NCI-H446 (cell line): ENCODE measurements around the gene LYRM2.

Experiments used
- DNase-seq, 2 experiments: peaks; one replicate each; lab custom pipeline; 2025; lab: John Stamatoyannopoulos, UW

Gene LYRM2

GRCh38 chr6:89638320-89639195 lies at the start of gene LYRM2:
Gene LYRM2 (minus strand): TSS chr6:89638747. CDS start chr6:89638716, 31 bp downstream.
- peak; percentile 79 to 89 for DNase-seq

DNA sequence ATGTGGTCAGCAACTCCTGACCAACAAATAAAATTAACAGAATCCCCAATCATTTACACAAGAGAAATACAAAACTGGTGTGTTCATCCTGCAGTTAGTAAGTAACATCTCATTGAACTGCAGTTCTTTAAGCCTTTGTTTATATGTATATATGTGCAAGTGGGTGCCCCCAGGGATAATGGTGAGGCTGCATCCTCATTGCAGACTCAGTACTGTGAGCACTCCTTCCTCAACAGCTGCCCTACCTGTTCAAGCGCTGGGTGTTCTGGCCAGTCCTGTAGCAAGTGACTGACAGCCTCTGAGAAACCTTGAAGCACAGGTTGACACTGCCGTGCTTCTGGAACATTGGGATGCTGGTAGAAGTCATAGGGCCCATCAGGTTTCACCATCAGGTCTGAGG lies 49.8 kb upstream of the LYRM2 start:
- DNase-seq, result no peak

GRCh38 chr6:89685311-89685710 lies 46.8 kb upstream of the LYRM2 start:
- no peak for DNase-seq

DNA sequence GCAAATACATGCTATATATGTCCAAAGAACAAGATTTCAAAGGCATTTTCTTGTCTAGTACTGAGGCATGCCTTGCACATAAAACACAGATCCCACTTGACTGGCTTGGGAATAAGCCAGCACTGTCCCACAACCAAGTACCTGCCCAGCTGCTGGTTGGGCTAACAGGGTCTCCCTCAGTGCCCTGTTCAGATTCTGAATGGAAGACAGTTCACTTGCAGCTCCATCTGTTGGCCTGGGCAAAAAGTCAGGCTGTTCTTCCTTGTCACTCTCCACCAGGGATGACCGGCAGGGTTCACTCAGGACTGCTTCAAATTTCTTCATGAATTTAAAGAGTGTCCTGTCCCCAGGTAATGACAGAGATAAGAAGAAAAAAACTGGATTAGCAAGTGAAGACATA lies 44.4 kb upstream of the LYRM2 start:
- no peak for DNase-seq

- DNase-seq, result no peak
Observed at GRCh38 chr6:89681983-89682564, 43.5 kb upstream of the LYRM2 start.

GRCh38 chr6:89680551-89680950 lies 42.0 kb upstream of the LYRM2 start:
- no peak for DNase-seq

- DNase-seq, result no peak
Observed at GRCh38 chr6:89680150-89680549, 41.6 kb upstream of the LYRM2 start.

DNA sequence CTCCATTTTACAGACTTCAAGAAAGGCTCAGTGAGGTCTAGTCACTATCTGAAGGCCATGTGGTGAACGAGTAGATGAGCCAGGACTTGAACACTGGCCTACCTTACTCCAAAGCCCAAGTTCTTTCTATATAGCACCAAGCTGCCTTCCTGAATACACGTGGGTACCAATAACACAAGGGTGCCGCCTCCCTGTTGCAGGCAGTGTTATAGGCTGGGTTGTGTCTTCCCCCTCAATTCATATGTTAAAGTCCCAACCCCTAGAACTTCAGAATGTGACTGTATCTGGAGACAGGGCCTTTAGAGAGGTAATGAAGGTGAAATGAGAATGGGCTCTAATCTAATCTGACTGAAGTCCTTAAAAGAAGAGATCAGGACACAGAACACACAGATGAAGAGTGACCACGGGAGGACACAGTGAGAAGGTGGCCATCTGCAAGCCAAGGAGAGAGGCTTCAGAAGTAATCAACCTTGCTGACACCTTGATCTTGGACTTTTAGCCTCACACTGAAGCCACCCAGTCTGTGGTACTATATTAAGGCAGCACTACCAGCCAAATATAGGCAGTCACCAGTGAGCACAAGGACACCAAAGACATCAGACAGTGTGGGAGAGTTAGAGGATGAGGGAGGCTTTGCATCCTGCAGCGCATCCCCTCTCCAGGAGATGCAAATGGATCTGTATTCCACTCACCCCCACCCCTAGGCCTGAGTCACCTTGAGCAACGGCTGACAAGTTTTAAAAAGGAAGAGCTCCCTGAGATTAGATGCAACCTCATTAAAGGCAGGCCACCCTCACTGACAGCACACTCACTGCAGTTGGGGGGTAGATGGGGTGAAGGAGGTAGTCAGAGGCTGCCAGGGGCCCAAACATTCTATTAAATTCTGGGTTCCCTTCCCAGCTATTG lies 40.9 kb upstream of the LYRM2 start:
- DNase-seq, result no peak

- DNase-seq, result no peak
Observed at GRCh38 chr6:89678531-89678930, 40.0 kb upstream of the LYRM2 start.

DNA sequence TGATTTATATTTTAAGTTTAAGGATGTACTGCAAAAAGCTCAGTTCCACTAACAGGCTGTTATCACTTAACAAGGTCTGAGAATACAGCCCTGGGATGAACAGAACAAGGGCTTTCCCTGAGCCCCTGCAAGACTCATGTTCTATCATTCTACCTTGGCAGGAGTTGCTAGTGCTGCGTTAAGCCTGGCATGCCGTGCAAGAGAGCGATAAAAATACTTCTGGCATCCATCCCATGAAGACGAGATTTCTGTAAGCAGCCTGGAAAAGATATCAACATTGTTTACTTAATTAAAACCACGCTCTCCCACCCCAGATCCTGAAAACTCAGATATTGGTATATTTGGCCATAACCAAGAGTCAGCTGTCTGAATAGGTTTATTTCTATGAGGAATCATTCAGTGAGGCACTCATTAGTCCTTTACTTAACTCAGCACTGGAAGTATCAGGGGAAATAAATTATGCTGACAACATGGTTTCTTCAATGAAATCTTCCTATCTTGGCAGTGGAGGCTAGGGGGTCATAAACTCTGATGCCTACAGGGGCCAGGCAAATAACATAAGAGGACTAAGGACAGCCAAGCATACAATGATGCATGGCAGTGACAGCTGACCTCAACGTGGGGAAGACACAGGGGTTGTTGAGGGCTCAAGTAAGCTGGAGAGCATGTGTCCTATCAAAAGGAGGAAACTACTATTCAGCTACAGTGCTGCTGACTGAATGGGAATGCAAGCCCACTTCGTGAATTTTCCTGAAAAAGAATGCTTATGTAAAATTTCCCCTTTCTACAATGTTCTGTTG lies 37.6 kb upstream of the LYRM2 start:
- no peak for DNase-seq

DNA sequence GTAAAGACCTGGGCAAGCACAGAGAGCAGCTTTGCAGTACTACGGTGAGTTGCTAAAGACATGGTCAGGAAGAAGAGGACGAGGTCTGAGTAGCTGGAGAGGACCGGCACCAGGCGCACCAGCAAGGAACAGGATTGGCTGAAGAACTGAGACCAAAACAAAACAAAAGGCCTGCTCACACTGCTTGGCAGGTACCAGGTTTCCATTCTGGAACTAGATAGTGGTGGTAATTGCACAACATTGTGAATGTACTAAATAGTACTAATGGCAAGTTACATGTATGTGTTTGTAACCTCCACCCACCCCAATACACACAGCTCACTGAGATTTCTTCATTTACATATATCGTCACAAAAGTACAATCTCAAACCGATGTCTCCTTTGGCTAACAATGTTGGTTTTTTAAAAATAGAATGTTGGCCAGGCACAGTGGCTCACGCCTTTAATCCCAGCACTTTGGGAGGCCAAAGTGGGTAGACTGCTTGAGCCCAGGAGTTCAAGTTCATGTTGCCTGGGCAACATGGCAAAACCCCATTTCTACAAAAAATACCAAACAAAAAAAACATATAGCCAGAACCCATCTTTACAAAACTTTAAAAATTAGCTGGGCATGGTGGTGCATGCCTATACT lies 32.5 kb upstream of the LYRM2 start:
- no peak for DNase-seq

DNA sequence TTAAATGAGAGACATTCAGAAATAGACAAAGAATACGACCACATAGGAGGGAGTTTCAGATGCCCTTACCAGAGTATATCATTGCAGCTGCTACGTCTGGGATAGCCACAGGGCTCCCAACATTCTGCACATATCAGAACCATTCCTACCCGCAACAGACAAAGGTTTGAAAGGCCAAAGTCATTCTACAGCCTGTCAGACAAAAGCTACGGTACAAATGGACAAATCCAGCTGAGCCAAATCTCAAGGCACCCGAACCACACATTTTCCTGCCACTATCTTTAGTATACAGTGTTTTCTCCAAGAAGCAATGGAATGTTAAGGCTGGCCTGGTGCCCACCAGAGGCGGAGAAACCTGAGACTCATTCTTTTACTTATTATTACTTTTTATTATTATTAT lies 30.5 kb upstream of the LYRM2 start:
- DNase-seq, result no peak

GRCh38 chr6:89667872-89668556 lies 29.5 kb upstream of the LYRM2 start:
- peak in 1 of 2 experiments; percentile 2 for DNase-seq

DNA sequence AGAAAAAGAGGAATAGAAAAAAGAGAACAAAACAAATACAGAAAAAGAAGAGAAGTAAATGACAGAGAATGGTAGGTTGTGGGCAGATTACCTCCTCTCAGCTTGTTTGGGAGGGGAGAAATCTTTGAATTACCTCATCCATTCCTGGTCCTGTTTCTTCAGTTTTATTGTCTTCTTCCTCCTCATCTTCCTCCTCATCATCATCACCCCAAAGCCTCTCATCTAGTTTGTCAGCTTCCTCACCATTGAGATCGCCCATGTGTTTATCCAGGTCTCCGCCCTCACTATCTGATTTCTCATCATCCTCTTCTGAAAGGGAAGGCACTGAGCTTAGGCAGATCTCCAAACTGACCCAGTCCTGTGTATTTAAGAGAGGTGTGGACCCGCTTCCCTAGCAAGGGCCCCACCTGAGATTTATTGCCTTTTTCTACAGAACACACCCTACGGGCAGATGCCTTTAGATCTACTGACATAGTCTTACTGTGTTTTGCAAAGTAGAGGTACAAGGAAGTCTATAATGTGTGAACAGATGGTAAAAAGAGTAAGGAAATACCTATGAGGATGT lies 24.2 kb upstream of the LYRM2 start:
- no peak for DNase-seq

GRCh38 chr6:89661559-89661958 lies 23.0 kb upstream of the LYRM2 start:
- no peak for DNase-seq

DNA sequence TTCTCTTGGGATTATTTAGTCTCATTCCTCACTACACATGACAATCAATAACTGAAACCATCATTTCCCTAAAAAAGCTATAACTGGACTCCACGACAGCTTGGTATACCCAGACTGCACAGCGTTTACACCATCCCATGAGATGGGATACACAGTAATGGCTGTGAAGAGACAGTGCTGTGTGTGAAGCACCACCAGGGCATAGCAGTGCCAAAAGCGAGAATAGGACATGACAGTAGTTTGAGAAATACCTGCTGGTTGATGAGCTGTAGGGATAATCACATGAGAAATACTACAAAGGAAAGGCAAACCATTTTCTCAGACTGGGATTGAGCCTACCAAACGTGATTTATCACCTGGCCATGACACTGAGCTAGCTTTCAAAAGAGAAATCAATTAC lies 22.4 kb upstream of the LYRM2 start:
- DNase-seq, result no peak

DNA sequence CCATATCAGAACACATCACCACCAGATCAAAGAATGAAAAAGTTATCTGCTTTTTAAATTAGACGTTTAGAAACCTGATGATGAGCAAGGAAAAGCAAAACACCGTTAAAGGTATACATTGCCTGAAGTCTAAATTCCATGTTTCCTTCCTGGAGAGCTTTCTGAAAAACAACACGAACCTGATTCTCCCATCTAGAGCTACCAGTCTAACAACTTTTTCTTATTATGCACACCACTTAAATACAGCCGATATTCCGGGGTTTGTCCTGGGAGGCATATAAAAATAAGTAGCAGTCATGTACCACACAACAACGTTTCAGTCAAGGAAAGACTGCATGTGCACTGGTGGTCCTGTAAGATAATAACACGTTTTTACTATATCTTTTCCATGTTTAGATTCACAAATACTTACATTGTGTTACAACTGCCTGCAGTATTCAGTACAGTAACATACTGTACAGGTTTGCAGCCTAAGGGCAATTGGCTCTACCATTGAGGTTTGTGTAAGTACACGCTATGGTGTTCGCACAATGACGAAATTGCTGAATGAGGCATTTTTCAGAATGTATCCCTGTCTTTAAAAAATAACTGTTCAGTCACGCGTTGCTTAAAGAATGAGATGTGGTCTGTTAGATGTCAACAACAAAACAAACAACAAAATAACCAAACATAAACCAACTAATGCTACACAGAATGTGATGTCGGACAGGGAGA lies 19.1 kb upstream of the LYRM2 start:
- DNase-seq, result no peak

- no peak for DNase-seq
Observed at GRCh38 chr6:89655122-89655521, 16.6 kb upstream of the LYRM2 start.

GRCh38 chr6:89650579-89650978 lies 12.0 kb upstream of the LYRM2 start:
- DNase-seq, result no peak

GRCh38 chr6:89649682-89650081 lies 11.1 kb upstream of the LYRM2 start:
- no peak for DNase-seq
